Thyroid gland (tissue), 4 donors: ENCODE data around the gene ADAMTS2.

ENCODE experiments used
- POLR2A ChIP-seq, 2 donors: fragments of 450-650 bp; IDR thresholded peaks; one replicate each; pipeline ENCODE4 v1.6.1; 2017; ENCODE audit warnings: antibody characterized with exemption in 2 of 2, mild to moderate bottlenecking in 2 of 2, moderate library complexity in 1 of 2
- TF ChIP-seq, protein P1 (sequence below), 6 experiments: fragments of 200-600 bp in 3 of 6; fragments of 450-650 bp in 3 of 6; sonication (generic) in 3 of 6; IDR thresholded peaks; one replicate each; pipeline ENCODE4 v1.5.1; 2016 to 2019; ENCODE audit warnings: antibody characterized with exemption in 6 of 6, mild to moderate bottlenecking in 2 of 6, inconsistent platforms in 1 of 6, moderate library complexity in 1 of 6

DNA sequence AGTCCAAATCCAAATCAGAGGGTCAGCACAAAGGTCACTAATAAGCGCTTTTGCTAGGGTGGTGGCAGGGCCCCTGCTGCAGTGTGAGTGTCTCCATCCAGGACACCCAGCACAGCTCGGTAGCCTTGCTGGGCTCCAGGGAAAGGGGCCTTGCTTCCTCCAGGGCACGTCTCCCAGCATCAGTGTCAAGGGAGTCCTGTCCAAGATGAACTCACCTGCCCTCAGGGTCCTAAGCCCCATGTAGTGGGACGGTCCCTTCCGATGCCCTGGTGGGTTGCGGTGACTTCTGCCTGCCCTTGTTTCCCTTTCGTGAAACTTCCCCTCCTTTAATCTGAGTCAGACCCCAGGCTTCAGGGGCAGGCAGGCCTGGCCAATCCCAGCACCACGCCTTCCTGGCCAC is 183.4 kb downstream of the ADAMTS2 start:
- TF ChIP-seq, protein P1, sequence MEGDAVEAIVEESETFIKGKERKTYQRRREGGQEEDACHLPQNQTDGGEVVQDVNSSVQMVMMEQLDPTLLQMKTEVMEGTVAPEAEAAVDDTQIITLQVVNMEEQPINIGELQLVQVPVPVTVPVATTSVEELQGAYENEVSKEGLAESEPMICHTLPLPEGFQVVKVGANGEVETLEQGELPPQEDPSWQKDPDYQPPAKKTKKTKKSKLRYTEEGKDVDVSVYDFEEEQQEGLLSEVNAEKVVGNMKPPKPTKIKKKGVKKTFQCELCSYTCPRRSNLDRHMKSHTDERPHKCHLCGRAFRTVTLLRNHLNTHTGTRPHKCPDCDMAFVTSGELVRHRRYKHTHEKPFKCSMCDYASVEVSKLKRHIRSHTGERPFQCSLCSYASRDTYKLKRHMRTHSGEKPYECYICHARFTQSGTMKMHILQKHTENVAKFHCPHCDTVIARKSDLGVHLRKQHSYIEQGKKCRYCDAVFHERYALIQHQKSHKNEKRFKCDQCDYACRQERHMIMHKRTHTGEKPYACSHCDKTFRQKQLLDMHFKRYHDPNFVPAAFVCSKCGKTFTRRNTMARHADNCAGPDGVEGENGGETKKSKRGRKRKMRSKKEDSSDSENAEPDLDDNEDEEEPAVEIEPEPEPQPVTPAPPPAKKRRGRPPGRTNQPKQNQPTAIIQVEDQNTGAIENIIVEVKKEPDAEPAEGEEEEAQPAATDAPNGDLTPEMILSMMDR (IDR thresholded peaks at IDR 0.05): no peak
- TF ChIP-seq POLR2A (IDR thresholded peaks at IDR 0.05): no peak
